HG03469 (cell line): ENCODE results near the gene CELF5.
"Not testable (repeated sequence)": the region's sequence is repeated elsewhere in the genome, so short reads cannot be mapped to it uniquely, and the experiment has no call there.

Experiments
- ATAC-seq: cut with Tn5 transposase; IDR thresholded peaks from one replicate; pipeline ENCODE4 v1.9.1; 2021; ENCODE audit warnings: mild to moderate bottlenecking, moderate library complexity, moderate number of reproducible peaks; ENCODE audit not compliant: unreplicated experiment

CELF5 gene

GRCh38 chr19:3336680-3337523 is 112.4 kb downstream of the CELF5 start:
- no peak for ATAC-seq

- no peak for ATAC-seq
These were observed 114.2 kb downstream of the CELF5 start for GRCh38 chr19:3338541-3339181.

DNA sequence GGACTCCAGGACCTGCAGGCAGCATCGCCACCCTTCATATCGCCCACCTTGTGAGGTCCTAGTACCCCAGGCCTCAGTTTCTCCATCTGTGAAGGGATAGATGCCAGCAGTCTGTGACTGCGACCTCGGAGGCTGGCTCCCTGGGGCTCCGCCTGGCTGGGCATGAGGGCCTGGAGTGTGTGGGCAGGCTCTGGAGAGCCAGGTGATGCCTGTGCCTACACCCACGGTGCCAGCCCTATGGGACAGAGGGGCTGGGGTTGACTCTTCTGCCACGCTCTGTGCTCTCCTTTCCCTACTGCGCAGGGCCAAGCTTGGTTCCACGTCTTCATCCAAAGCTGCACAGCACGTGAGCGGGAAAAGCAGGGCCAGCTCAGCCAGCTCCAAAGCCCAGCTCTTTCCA is 115.9 kb downstream of the CELF5 start:
- no peak for ATAC-seq

GRCh38 chr19:3342246-3342645 is 117.8 kb downstream of the CELF5 start:
- no peak for ATAC-seq

- not testable (repeated sequence) for ATAC-seq
These were observed 118.5 kb downstream of the CELF5 start for GRCh38 chr19:3342962-3343361.

- ATAC-seq, result no peak
These were observed 119.4 kb downstream of the CELF5 start for GRCh38 chr19:3343619-3344502.

DNA sequence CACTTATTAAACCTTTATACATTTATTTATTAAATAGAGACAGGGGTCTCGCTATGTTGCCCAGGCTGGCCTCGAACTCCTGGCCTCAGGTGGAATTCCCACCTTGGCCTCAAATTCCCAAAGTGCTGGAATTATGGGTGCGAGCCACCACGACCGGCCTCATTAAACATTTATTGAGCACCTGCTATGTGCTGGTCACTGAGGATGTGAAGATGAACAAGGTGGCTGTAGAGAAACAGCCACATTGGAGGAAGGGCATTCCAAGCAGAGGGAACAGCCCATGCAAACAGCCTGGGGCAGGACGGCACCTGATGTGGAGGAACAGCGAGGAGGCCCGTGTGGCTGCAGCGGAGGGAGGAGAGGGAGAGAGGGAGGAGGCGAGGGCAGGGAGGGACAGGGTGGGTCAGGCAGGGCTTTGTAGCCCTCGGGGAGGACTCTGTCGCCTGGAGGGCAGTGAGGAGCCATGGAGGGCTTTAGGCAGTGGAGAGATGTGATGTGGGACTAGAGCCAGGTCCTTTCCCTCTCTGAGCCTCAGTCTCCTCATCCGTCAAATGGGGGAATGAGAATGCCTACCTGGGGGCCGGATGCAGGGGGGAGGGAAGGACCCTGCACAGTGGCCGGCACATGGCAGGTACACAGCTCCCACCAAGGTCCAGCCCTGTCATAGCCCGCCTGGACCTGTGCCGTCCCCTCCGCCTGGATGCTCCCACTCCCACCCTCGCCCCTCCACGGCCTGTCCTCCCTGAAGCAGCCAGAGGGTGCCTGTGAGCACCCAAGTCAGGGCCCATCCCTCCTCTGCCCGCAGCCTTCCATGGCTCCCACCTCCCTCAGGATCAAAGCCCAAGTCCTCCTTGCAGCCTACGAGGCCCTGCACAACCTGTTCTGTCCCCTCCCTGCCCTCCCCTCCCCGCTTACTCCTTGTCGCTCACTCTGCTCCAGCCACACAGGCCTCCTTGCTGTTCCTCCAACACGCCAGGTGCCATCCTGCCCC is 120.4 kb downstream of the CELF5 start:
- no peak for ATAC-seq

GRCh38 chr19:3345850-3346460 is 121.5 kb downstream of the CELF5 start:
- no peak for ATAC-seq
